SH-SY5Y (cell line): Measurements from ENCODE around the gene CSF1R.

Source experiments
- GATA2 ChIP-seq: IDR thresholded peaks from 2 replicates; pipeline ENCODE4 v1.6.1; 2011; ENCODE audit warnings: mild to moderate bottlenecking, low read depth, low read length
- GATA3 ChIP-seq: IDR thresholded peaks from 2 replicates; pipeline ENCODE4 v1.6.1; 2011; ENCODE audit warnings: low read depth, mild to moderate bottlenecking, low read length, moderate library complexity

DNA sequence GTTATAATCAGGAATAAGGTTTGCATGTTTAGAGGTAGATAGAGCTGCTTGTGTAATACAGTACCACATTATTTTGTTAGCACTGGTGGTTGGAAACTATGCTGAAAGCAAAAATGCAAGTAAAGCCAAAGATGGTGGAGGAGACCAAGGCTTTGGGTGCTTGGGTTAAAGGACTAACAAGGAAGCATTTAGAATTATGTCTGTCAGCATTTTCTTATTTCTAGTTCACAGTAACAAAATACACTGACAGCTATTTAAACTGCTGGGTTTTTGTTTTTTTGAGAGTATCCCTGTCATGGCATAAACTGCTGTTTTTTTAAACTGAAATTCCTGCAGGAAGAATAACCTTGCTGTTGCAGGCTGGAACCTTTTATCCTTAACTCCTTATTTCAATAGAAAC, 79.3 kb downstream of the CSF1R start:
- TF ChIP-seq GATA3 (no peak), GATA2 (no peak)
